Neuronal stem cell (in vitro differentiated cells): ENCODE data around the gene KDM4B.

Experiments used
- DNase-seq: peaks from one replicate; pipeline ENCODE4 v3.0.0-alpha.2; 2013; ENCODE audit warnings: low spot score
- H2AFZ ChIP-seq: one replicate; pipeline ENCODE4 v1.6.1; 2013; ENCODE audit warnings: mild to moderate bottlenecking, low read length, inconsistent platforms
- H2AK5ac ChIP-seq: 2 replicates; pipeline ENCODE4 v1.6.1; 2013; ENCODE audit warnings: low read depth, mild to moderate bottlenecking, inconsistent platforms, low read length, moderate library complexity, mixed read lengths
- H2BK120ac ChIP-seq: 2 replicates; pipeline ENCODE4 v1.6.1; 2013; ENCODE audit warnings: low read depth, mild to moderate bottlenecking, inconsistent platforms, low read length, moderate library complexity, mixed read lengths
- H2BK12ac ChIP-seq: one replicate; pipeline ENCODE4 v1.6.1; 2013; ENCODE audit warnings: low read length, inconsistent platforms
- H2BK15ac ChIP-seq: 2 replicates; pipeline ENCODE4 v1.6.1; 2013; ENCODE audit warnings: mild to moderate bottlenecking, low read length, inconsistent platforms, mixed read lengths
- H2BK5ac ChIP-seq: one replicate; pipeline ENCODE4 v1.6.1; 2013; ENCODE audit warnings: inconsistent platforms, mild to moderate bottlenecking, low read length, moderate library complexity
- H3K14ac ChIP-seq: one replicate; pipeline ENCODE4 v1.6.1; 2013; ENCODE audit warnings: low read length, inconsistent platforms
- H3K18ac ChIP-seq: 2 replicates; pipeline ENCODE4 v1.6.1; 2013; ENCODE audit warnings: low read length, inconsistent platforms
- H3K23ac ChIP-seq: 2 replicates; pipeline ENCODE4 v1.6.1; 2013; ENCODE audit warnings: low read depth, mild to moderate bottlenecking, mixed read lengths, low read length, inconsistent platforms; ENCODE audit not compliant: poor library complexity
- H3K27ac ChIP-seq: replicated peaks from 3 replicates; pipeline ENCODE4 v1.5.1; 2013; ENCODE audit warnings: low read length, inconsistent platforms
- H3K27me3 ChIP-seq, 3 experiments: 2 replicates each; pipeline ENCODE4 v1.6.1; 2013; ENCODE audit warnings: low read length in 3 of 3, mild to moderate bottlenecking in 2 of 3, inconsistent platforms in 1 of 3, low read depth in 1 of 3, mixed read lengths in 1 of 3, moderate library complexity in 1 of 3; ENCODE audit not compliant: control insufficient read depth in 3 of 3, insufficient read depth in 3 of 3
- H3K36me3 ChIP-seq, 2 donors: replicated peaks in 1 of 2; 2 replicates each; pipeline ENCODE4 v1.6.1; 2013; ENCODE audit warnings: low read length in 2 of 2; ENCODE audit not compliant: control insufficient read depth in 2 of 2, insufficient read depth in 2 of 2
- H3K4ac ChIP-seq: 2 replicates; pipeline ENCODE4 v1.6.1; 2013; ENCODE audit warnings: inconsistent platforms, mild to moderate bottlenecking, low read length, moderate library complexity
- H3K4me1 ChIP-seq, 2 donors: 1 replicate in 1 of 2; 2 replicates in 1 of 2; pipeline ENCODE4 v1.6.1; 2013; ENCODE audit warnings: low read length in 2 of 2, low read depth in 1 of 2; ENCODE audit not compliant: control insufficient read depth in 2 of 2, insufficient read depth in 1 of 2
- H3K4me2 ChIP-seq: one replicate; pipeline ENCODE4 v1.6.1; 2013; ENCODE audit warnings: mild to moderate bottlenecking, low read length, inconsistent platforms; ENCODE audit not compliant: insufficient read depth, poor library complexity, severe bottlenecking
- H3K4me3 ChIP-seq, 2 donors: 2 replicates each; pipeline ENCODE4 v1.5.1; 2013; ENCODE audit warnings: low read length in 2 of 2, mild to moderate bottlenecking in 2 of 2, inconsistent platforms in 1 of 2, moderate library complexity in 1 of 2
- H3K79me1 ChIP-seq: one replicate; pipeline ENCODE4 v1.6.1; 2013; ENCODE audit warnings: low read depth, mild to moderate bottlenecking, inconsistent platforms, low read length, moderate library complexity
- H3K9ac ChIP-seq: one replicate; pipeline ENCODE4 v1.6.1; 2013; ENCODE audit warnings: mild to moderate bottlenecking, low read depth, low read length, inconsistent platforms; ENCODE audit not compliant: poor library complexity
- H3K9me3 ChIP-seq, 2 donors: replicated peaks in 1 of 2; 2 replicates each; pipeline versions ENCODE3 to v1.6.1; 2013; ENCODE audit warnings: low read length in 2 of 2, mild to moderate bottlenecking in 2 of 2, inconsistent platforms in 1 of 2, low read depth in 1 of 2, mixed read lengths in 1 of 2, moderate library complexity in 1 of 2; ENCODE audit not compliant: control insufficient read depth in 2 of 2, insufficient read depth in 1 of 2
- H4K8ac ChIP-seq: one replicate; pipeline ENCODE4 v1.6.1; 2013; ENCODE audit warnings: low read depth, mild to moderate bottlenecking, inconsistent platforms, low read length, moderate library complexity
- H4K91ac ChIP-seq: one replicate; pipeline ENCODE4 v1.6.1; 2013; ENCODE audit warnings: low read length, low read depth, mild to moderate bottlenecking, inconsistent platforms; ENCODE audit not compliant: poor library complexity
- WGBS, 2 donors: extraction: QIAGEN DNeasy Blood & Tissue Kit; methylation state at CpG; one replicate each; pipeline ENCODE4 v1.1.7; 2013; ENCODE audit warnings: missing lambda C conversion rate in 2 of 2, mixed read lengths in 1 of 2; ENCODE audit not compliant: insufficient read length in 2 of 2, insufficient replicate concordance in 1 of 2; ENCODE audit errors: extremely low coverage in 2 of 2; 5-methylcytosine and 5-hydroxymethylcytosine counted together

KDM4B gene

GRCh38 chr19:5020368-5020767, 51.5 kb downstream of the KDM4B start:
- Histone ChIP-seq H3K23ac (no peak overlapping the region), H3K4me3 (no peak overlapping the region), H3K4me2 (no peak overlapping the region), H3K27ac (no peak overlapping the region), H3K14ac (no peak overlapping the region), H3K4me1 (peaks cover 0 to 3% of the 10 kb centered on the region in 2 donors), H3K79me1 (peaks cover 32% of the 10 kb centered on the region), H2BK15ac (no peak overlapping the region), H3K9me3 (peaks cover 3 to 9% of the 10 kb centered on the region in 2 donors), H4K8ac (no peak overlapping the region), H2BK12ac (no peak overlapping the region), H4K91ac (no peak overlapping the region), H3K9ac (no peak overlapping the region), H2AK5ac (no peak overlapping the region), H3K27me3 (no peaks in the 10 kb centered on the region), H2AFZ (no peak overlapping the region), H2BK120ac (no peak overlapping the region), H3K4ac (no peak overlapping the region), H3K18ac (no peak overlapping the region), H3K36me3 (peaks cover 24 to 38% of the 10 kb centered on the region in 2 donors), H2BK5ac (no peak overlapping the region)
- WGBS, 2 donors, result no CpG with 5 or more reads among the region's 21 CpGs
- no peak for DNase-seq

GRCh38 chr19:5021046-5021445, 52.1 kb downstream of the KDM4B start:
- no peak overlapping the region for H4K91ac ChIP-seq
- peaks cover 0 to 3% of the 10 kb centered on the region in 2 donors for H3K4me1 ChIP-seq
- WGBS, 2 donors, result no CpG with 5 or more reads among the region's 5 CpGs
- no peaks in the 10 kb centered on the region for H3K27me3 ChIP-seq
- H3K4me3 ChIP-seq, result no peak overlapping the region
- H3K18ac ChIP-seq, result no peak overlapping the region
- DNase-seq, result no peak
- no peak overlapping the region for H2BK12ac ChIP-seq
- no peak overlapping the region for H3K27ac ChIP-seq
- H2AK5ac ChIP-seq, result no peak overlapping the region
- no peak overlapping the region for H3K4ac ChIP-seq
- no peak overlapping the region for H2AFZ ChIP-seq
- no peak overlapping the region for H3K14ac ChIP-seq
- H3K23ac ChIP-seq, result no peak overlapping the region
- H3K79me1 ChIP-seq, result peaks cover 34% of the 10 kb centered on the region
- H2BK120ac ChIP-seq, result no peak overlapping the region
- peaks cover 3 to 9% of the 10 kb centered on the region in 2 donors for H3K9me3 ChIP-seq
- H3K36me3 ChIP-seq, result peaks cover 23 to 33% of the 10 kb centered on the region in 2 donors
- H2BK15ac ChIP-seq, result no peak overlapping the region
- H2BK5ac ChIP-seq, result no peak overlapping the region
- H4K8ac ChIP-seq, result no peak overlapping the region
- no peak overlapping the region for H3K4me2 ChIP-seq
- H3K9ac ChIP-seq, result no peak overlapping the region

- H2AFZ ChIP-seq, result no peak overlapping the region
- peaks cover 34% of the 10 kb centered on the region for H3K79me1 ChIP-seq
- H3K18ac ChIP-seq, result no peak overlapping the region
- H3K14ac ChIP-seq, result peak overlapping the region; percentile 71
- peak overlapping the region; percentile 21 for H3K9ac ChIP-seq
- H2BK5ac ChIP-seq, result no peak overlapping the region
- WGBS, 2 donors, result no CpG with 5 or more reads among the region's 16 CpGs
- H2BK120ac ChIP-seq, result no peak overlapping the region
- H3K4ac ChIP-seq, result no peak overlapping the region
- H2BK15ac ChIP-seq, result no peak overlapping the region
- no peak for DNase-seq
- no peaks in the 10 kb centered on the region for H3K27me3 ChIP-seq
- peak overlapping the region; percentile 46 for H2AK5ac ChIP-seq
- H4K91ac ChIP-seq, result no peak overlapping the region
- H3K4me1 ChIP-seq, result peaks cover 0 to 3% of the 10 kb centered on the region in 2 donors
- peak overlapping the region; percentile 2 for H2BK12ac ChIP-seq
- no peak overlapping the region for H4K8ac ChIP-seq
- H3K4me3 ChIP-seq, result no peak overlapping the region
- H3K23ac ChIP-seq, result no peak overlapping the region
- no peak overlapping the region for H3K4me2 ChIP-seq
- H3K9me3 ChIP-seq, result peaks cover 3 to 9% of the 10 kb centered on the region in 2 donors
- H3K27ac ChIP-seq, result no peak overlapping the region
- peaks cover 18 to 21% of the 10 kb centered on the region in 2 donors for H3K36me3 ChIP-seq
Measured at GRCh38 chr19:5022066-5022860, 53.4 kb downstream of the KDM4B start.

GRCh38 chr19:5023128-5023571, 54.2 kb downstream of the KDM4B start:
- Histone ChIP-seq H3K36me3 (peaks cover 17 to 18% of the 10 kb centered on the region in 2 donors), H3K23ac (no peak overlapping the region), H2BK12ac (peak overlapping the region; percentile 58), H2BK5ac (no peak overlapping the region), H2AFZ (no peak overlapping the region), H3K4me3 (peak overlapping the region in 1 of 2 donors; percentile 41), H3K79me1 (peaks cover 36% of the 10 kb centered on the region), H3K27ac (no peak overlapping the region), H2BK15ac (no peak overlapping the region), H2BK120ac (no peak overlapping the region), H3K14ac (peak overlapping the region; percentile 96), H3K4ac (no peak overlapping the region), H3K9me3 (peaks cover 3 to 8% of the 10 kb centered on the region in 2 donors), H3K4me2 (no peak overlapping the region), H3K9ac (peak overlapping the region; percentile 84), H3K27me3 (no peaks in the 10 kb centered on the region), H4K91ac (no peak overlapping the region), H3K4me1 (peaks cover 0 to 3% of the 10 kb centered on the region in 2 donors), H3K18ac (peak overlapping the region; percentile 71), H2AK5ac (peak overlapping the region; percentile 35), H4K8ac (no peak overlapping the region)
- no peak for DNase-seq
- no CpG with 5 or more reads among the region's 19 CpGs for WGBS, 2 donors
